Pons (tissue), 1 donor: ENCODE results near the gene RIMBP2.

Experiments used
- DNase-seq: peaks from one replicate; pipeline ENCODE4 v3.0.0-alpha.2; 2016; ENCODE audit warnings: low spot score

Gene RIMBP2

DNA sequence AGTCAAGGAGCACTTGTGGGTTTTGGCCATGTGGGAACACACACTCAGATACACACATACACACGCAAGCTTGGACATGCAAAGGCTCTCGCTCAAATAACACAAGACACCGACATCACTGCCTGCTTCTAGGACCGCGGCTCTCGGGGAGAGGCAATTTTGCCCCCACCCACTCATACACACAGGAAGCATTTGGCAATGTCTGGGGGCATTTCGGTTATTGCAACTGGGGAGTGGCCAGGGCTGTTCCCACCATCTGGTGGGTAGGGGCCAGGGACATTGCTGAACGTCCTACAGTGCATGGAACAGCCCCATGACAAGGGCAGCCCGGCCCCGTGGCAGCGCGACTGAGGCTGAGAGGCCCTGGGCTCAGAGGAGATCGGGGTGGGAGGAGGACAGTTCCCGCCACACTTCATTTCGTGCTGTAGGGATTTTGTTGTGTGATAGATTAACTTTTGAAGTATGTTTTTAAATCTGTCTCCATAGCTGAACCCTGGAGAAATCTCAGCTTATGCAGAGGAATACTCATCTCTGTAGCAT, 35.6 kb downstream of the RIMBP2 start:
- DNase-seq: no peak

DNA sequence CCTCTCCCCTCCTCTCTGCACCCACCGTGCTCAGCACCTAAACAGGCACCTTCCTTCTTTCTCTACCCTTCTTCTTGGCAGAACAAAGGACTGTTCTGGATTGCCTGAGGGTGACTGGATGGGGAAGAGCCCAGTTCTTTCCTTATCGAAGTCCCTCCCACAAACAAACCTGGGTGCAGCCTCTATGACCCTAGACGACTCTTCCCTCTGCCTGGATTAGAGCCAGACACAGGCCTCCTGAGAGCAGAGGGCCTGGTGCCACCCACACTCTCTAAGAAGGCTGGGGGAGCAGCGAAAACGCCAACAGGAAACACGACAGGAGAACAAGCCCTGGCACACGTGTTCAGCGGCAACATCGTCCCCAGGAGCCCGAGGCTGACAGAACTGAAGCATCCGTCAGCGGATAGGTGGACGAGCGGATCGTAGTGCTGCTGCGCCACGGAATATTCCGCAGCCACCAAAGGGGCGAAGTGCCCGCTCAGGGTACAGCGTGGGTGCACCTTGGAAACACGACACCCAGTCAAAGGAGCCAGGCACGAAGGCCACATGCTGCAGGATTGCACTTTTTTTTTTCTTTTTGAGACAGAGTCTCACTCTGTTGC, 38.0 kb downstream of the RIMBP2 start:
- DNase-seq: no peak

DNA sequence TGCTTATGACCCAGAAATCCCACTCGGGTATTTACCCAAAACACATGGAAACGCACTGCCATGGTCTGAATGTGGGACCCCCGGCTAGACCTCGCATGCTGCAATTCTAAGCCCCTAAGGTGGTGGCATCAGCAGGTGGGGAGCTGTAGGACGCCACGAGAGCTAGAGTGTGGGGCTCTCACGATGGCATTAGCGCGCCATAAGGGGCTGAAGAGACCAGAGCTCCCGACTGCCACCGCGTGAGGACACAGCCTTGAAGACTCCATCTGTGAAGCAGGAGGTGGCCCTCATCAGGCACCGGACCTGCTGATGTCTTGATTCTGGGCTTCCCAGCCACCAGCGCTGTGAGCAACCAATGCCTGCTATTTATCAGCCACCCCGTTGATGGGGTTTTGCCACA, 40.3 kb downstream of the RIMBP2 start:
- DNase-seq: no peak

DNA sequence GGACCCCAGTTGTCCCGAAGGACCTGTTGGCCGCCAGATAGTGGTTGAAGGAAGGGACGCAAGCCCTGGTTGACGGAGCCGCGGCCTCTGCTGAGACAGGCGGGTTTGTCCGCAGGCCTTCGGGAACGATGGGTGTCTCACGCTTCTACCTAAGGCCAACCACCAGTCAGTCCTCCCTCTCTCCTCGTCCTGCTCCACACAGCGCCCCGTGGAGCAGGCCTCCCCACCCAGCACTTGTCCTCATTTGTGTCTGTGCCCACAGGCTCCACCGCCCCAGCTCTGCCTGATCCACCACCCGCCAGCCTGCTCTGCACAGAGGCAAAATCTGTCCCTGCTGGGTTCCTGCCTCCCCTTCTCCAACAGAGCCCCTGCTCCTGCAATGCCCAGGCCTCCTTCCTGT, 41.0 kb downstream of the RIMBP2 start:
- DNase-seq: no peak

DNA sequence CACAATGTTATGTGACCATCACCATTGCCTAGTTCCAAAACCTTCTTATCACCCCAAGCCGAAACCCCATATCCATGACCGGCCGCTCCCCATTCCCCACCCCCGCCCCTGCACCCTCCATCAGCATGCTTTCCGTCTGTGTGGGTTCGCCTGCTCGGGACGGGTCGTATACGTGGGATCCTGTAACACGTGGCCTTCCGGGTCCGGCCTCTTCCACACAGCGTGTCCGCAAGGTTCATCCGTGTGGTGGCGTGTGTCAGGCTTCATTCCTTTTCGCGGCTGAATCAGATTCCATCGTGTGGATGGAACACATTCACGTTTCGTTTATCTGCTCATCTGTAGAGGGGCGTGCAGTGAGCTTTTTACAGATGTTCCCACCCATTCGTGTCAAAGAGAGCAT, 41.4 kb downstream of the RIMBP2 start:
- DNase-seq: no peak

GRCh38 chr12:130673036-130673705, 42.9 kb downstream of the RIMBP2 start:
- DNase-seq: no peak

GRCh38 chr12:130672089-130672820, 43.8 kb downstream of the RIMBP2 start:
- no peak for DNase-seq

GRCh38 chr12:130671556-130671955, 44.5 kb downstream of the RIMBP2 start:
- no peak for DNase-seq

GRCh38 chr12:130669797-130670196, 46.3 kb downstream of the RIMBP2 start:
- no peak for DNase-seq

DNA sequence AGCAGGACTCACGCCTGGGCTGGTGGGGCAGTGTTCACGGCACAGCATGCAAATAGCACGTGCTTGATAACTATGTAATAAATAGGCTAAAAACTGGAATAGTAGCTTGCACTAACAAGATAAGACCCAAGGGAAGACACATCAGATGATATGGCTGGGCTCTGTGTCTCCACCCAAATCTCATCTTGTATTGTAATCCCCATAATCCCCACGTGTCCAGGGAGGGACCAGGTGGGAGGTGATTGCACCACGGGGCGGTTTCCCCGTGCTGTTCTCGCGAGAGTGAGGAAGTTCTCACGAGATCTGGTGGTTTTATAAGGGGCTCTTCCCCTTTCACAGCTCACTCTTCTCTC, 46.9 kb downstream of the RIMBP2 start:
- DNase-seq: no peak

GRCh38 chr12:130668286-130669204, 47.6 kb downstream of the RIMBP2 start:
- DNase-seq: no peak

- no peak for DNase-seq
These were observed 48.6 kb downstream of the RIMBP2 start for GRCh38 chr12:130667421-130667960.

DNA sequence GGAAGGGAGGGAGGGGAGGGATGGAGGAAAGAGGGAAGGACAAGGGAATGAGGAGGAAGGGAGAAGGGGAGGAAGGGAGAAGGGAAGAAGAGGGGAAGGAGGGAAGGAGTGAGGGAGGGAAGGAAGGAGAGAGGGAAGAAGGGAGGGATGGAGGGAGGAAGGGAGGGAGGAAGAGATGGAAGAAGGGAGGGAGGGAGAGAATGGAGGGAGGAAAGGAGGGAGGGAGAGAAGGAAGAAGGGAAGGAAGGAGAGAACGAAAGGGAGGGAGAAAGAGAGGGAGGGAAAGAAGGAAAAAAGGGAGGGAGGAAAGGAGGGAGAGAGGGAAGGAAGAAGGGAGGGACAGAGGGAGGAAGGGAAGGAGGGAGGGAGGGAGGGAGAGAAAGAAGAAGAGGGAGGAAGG, 49.5 kb downstream of the RIMBP2 start:
- no peak for DNase-seq

DNA sequence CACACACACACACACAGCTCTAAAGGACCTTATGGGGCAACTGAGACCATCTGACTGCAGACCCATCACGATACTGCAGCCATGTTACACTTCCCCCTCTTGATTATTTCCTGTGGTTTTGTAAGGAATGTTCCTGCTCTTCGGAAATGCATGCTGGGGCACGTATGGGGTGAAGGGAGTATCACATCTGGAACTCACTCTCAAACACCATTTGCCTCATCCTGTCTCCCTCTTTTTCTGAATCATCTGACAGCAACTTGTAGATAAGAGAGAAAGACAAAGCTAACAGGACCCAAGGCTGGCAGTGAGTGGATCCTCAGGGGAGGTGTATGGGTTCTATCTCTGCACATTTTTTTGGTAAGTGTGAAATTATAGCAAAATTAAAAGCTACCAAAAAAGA, 50.3 kb downstream of the RIMBP2 start:
- no peak for DNase-seq

GRCh38 chr12:130664772-130665171, 51.3 kb downstream of the RIMBP2 start:
- no peak for DNase-seq

DNA sequence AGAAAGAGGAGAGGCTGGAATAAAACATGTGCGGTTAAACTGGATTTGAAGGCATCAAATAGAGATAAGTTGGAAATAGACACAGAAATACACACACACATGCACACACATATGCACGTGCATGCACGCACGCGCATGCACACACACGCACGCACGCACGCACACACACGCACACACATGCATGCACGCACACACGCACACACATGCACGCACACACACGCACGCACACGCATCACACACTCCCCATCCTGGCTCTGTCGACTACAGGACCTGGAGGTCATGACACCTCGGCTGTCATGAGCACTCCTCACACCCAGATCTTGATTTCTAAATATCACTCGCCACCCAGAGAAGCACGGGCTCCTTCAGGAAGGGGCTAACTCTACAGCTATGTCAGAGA, 51.8 kb downstream of the RIMBP2 start:
- no peak for DNase-seq

DNA sequence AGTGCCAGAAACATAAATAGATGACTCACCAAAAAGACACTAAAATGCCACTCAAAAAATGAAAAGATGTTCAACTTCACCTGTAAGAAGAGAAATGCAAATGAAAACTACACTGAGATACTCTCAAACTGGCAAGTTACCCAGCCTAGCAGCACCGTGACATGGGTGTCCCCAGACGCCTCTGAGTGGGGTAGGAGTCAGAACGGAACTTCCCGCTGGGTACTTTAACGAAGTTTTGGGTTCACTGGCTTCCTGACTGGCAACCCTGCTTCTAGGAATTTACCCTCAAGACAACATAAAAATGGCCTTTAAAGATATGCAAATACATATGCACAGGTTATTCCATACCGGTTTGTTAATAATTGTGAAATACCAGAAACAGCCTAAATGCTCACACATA, 52.6 kb downstream of the RIMBP2 start:
- DNase-seq: no peak

- no peak for DNase-seq
These were observed 54.4 kb downstream of the RIMBP2 start for GRCh38 chr12:130661486-130662255.

- DNase-seq: no peak
These were observed 55.0 kb downstream of the RIMBP2 start for GRCh38 chr12:130661059-130661458.

- no peak for DNase-seq
These were observed 57.8 kb downstream of the RIMBP2 start for GRCh38 chr12:130658145-130658911.
